H1 (cell line): ENCODE data around the gene CCSER2. TPM values are rescaled to one million over a fixed set of nuclear protein-coding genes. Genes with fewer than 3 reads are reported as not detected.

Experiments
- CTCF ChIA-PET: fragments of 300-600 bp; sonication (Branson Sonifier 250); formaldehyde crosslinking; loops from one replicate; lab custom pipeline; 2021; ENCODE audit not compliant: partially characterized antibody; lab: Charles Lee
- POLR2A ChIA-PET: fragments of 300-600 bp; sonication (Branson Sonifier 250); formaldehyde crosslinking; loops from one replicate; lab custom pipeline; 2021; ENCODE audit warnings: inconsistent platforms; ENCODE audit not compliant: partially characterized antibody; lab: Charles Lee
- DNase-seq, 2 experiments: peaks; one replicate each; pipeline versions ENCODE4 v3.0.0 to v3.0.0-alpha.2; 2010 to 2022; ENCODE audit warnings: low spot score in 2 of 2, low read depth in 1 of 2, mixed read lengths in 1 of 2
- FAIRE-seq: peaks from 2 replicates; lab custom pipeline; 2011; peaks lifted over from hg19 to GRCh38; lab: Jason Lieb, UNC
- H2AFZ ChIP-seq: 2 replicates; pipeline ENCODE4 v1.8.1; 2012; ENCODE audit warnings: low read length, inconsistent platforms
- H2AK5ac ChIP-seq: 2 replicates; pipeline ENCODE4 v1.6.1; 2013; ENCODE audit warnings: low read depth, low read length
- H2BK120ac ChIP-seq: replicated peaks from 2 replicates; pipeline ENCODE3; 2013; ENCODE audit warnings: low read depth, low read length, inconsistent platforms
- H2BK12ac ChIP-seq: 2 replicates; pipeline ENCODE4 v1.6.1; 2013; ENCODE audit warnings: low read depth, low read length
- H2BK15ac ChIP-seq: 2 replicates; pipeline ENCODE4 v1.6.1; 2013; ENCODE audit warnings: low read length
- H2BK20ac ChIP-seq: 2 replicates; pipeline ENCODE4 v1.6.1; 2013; ENCODE audit warnings: low read length
- H2BK5ac ChIP-seq: 2 replicates; pipeline ENCODE4 v1.6.1; 2013; ENCODE audit warnings: low read depth, low read length
- H3K14ac ChIP-seq: 2 replicates; pipeline ENCODE4 v1.6.1; 2013; ENCODE audit warnings: inconsistent platforms; ENCODE audit not compliant: insufficient read length
- H3K18ac ChIP-seq: 2 replicates; pipeline ENCODE4 v1.6.1; 2013; ENCODE audit warnings: low read length; ENCODE audit errors: extremely low read depth
- H3K23ac ChIP-seq: 2 replicates; pipeline ENCODE4 v1.6.1; 2013; ENCODE audit warnings: inconsistent platforms; ENCODE audit not compliant: insufficient read length
- H3K23me2 ChIP-seq: 2 replicates; pipeline ENCODE4 v1.6.1; 2013; ENCODE audit warnings: low read depth, low read length
- H3K27ac ChIP-seq: 2 replicates; pipeline ENCODE4 v1.6.1; 2011; ENCODE audit warnings: low read depth, low read length, inconsistent platforms
- H3K27me3 ChIP-seq, 4 experiments: replicated peaks in 1 of 4; 1 replicate in 1 of 4; 2 replicates in 3 of 4; pipeline versions ENCODE4 v1.6.1 to v1.8.1; 2011 to 2013; ENCODE audit warnings: low read length in 3 of 4, mild to moderate bottlenecking in 3 of 4, inconsistent platforms in 2 of 4, mixed read lengths in 2 of 4, moderate library complexity in 1 of 4; ENCODE audit not compliant: control insufficient read depth in 3 of 4, insufficient read depth in 3 of 4; ENCODE audit errors: extremely low read depth in 1 of 4
- H3K36me3 ChIP-seq, 4 experiments: 2 replicates each; pipeline versions ENCODE4 v1.6.1 to v1.8.1; 2011 to 2013; ENCODE audit warnings: mild to moderate bottlenecking in 4 of 4, low read length in 3 of 4, moderate library complexity in 2 of 4, control low read depth in 1 of 4, inconsistent platforms in 1 of 4; ENCODE audit not compliant: insufficient read depth in 4 of 4, control insufficient read depth in 2 of 4
- H3K4ac ChIP-seq: replicated peaks from 2 replicates; pipeline ENCODE3; 2013; ENCODE audit warnings: low read length, low read depth, mixed read lengths, inconsistent platforms; ENCODE audit not compliant: insufficient read length
- H3K4me1 ChIP-seq, 4 experiments: replicated peaks in 1 of 4; 1 replicate in 1 of 4; 2 replicates in 3 of 4; pipeline versions ENCODE4 v1.6.1 to v1.8.1; 2011 to 2013; ENCODE audit warnings: low read length in 3 of 4, inconsistent platforms in 2 of 4, mixed read lengths in 1 of 4; ENCODE audit not compliant: insufficient read depth in 4 of 4, control insufficient read depth in 3 of 4
- H3K4me2 ChIP-seq, 2 experiments: 2 replicates each; pipeline versions ENCODE4 v1.6.1 to v1.8.1; 2011 to 2013; ENCODE audit warnings: low read depth in 2 of 2, low read length in 2 of 2, control low read depth in 1 of 2, inconsistent platforms in 1 of 2, mild to moderate bottlenecking in 1 of 2; ENCODE audit not compliant: insufficient read depth in 1 of 2
- H3K4me3 ChIP-seq, 4 experiments: fragments of 200-600, 300-600 bp in 1 of 4; sonication (generic), shearing (Covaris generic), sonication (Bioruptor Twin) in 1 of 4; 2 replicates each; pipeline versions ENCODE4 v1.5.1 to v1.8.1; 2011 to 2016; ENCODE audit warnings: low read length in 4 of 4, low read depth in 3 of 4, control low read depth in 2 of 4, inconsistent platforms in 2 of 4, mild to moderate bottlenecking in 2 of 4, mixed read lengths in 1 of 4, moderate library complexity in 1 of 4; ENCODE audit not compliant: insufficient read depth in 2 of 4; ENCODE audit errors: extremely low read depth in 1 of 4
- H3K56ac ChIP-seq: replicated peaks from 2 replicates; pipeline ENCODE3; 2013; ENCODE audit warnings: low read depth, mild to moderate bottlenecking, mixed read lengths, low read length, inconsistent platforms; ENCODE audit not compliant: insufficient read length
- H3K79me1 ChIP-seq: 2 replicates; pipeline ENCODE4 v1.6.1; 2013; ENCODE audit warnings: low read depth, low read length, control low read depth
- H3K79me2 ChIP-seq, 2 experiments: 2 replicates each; pipeline versions ENCODE4 v1.6.1 to v1.8.1; 2012 to 2013; ENCODE audit warnings: low read length in 2 of 2, mild to moderate bottlenecking in 2 of 2, inconsistent platforms in 1 of 2; ENCODE audit not compliant: insufficient read depth in 2 of 2, control insufficient read depth in 1 of 2
- H3K9ac ChIP-seq, 4 experiments: replicated peaks in 1 of 4; 1 replicate in 1 of 4; 2 replicates in 3 of 4; pipeline versions ENCODE4 v1.6.1 to v1.8.1; 2011 to 2013; ENCODE audit warnings: low read depth in 3 of 4, low read length in 3 of 4, control low read depth in 2 of 4, mild to moderate bottlenecking in 2 of 4, moderate library complexity in 2 of 4, inconsistent platforms in 1 of 4; ENCODE audit errors: extremely low read depth in 1 of 4
- H3K9me3 ChIP-seq, 2 experiments: 2 replicates each; pipeline versions ENCODE4 v1.6.1 to v1.8.1; 2012 to 2013; ENCODE audit warnings: mild to moderate bottlenecking in 2 of 2, moderate library complexity in 2 of 2, control low read depth in 1 of 2, inconsistent platforms in 1 of 2, low read depth in 1 of 2, low read length in 1 of 2, mixed read lengths in 1 of 2; ENCODE audit not compliant: insufficient read depth in 2 of 2
- H4K20me1 ChIP-seq, 2 experiments: replicated peaks in 1 of 2; 2 replicates each; pipeline versions ENCODE3 to v1.8.1; 2011 to 2013; ENCODE audit warnings: inconsistent platforms in 2 of 2, low read length in 2 of 2, mild to moderate bottlenecking in 1 of 2; ENCODE audit not compliant: insufficient read depth in 2 of 2, control insufficient read depth in 1 of 2
- H4K5ac ChIP-seq: 2 replicates; pipeline ENCODE4 v1.6.1; 2013; ENCODE audit warnings: low read length, low read depth, mixed read lengths, inconsistent platforms; ENCODE audit not compliant: insufficient read length
- H4K8ac ChIP-seq: 2 replicates; pipeline ENCODE4 v1.8.0; 2013; ENCODE audit warnings: mild to moderate bottlenecking, moderate library complexity, low read length, inconsistent platforms; ENCODE audit not compliant: insufficient read depth; ENCODE audit errors: extremely low read depth
- H4K91ac ChIP-seq: replicated peaks from 2 replicates; pipeline ENCODE3; 2013; ENCODE audit warnings: low read length, mixed read lengths, inconsistent platforms; ENCODE audit not compliant: insufficient read length
- ASH2L ChIP-seq: fragments of 200-600, 300-600 bp; sonication (generic); IDR thresholded peaks from one replicate; pipeline ENCODE4 v1.7.1; 2017; ENCODE audit warnings: low read length
- BRCA1 ChIP-seq: IDR thresholded peaks from 2 replicates; pipeline ENCODE4 v1.6.1; 2012; ENCODE audit warnings: low read depth, low read length, improper control_type of control experiment
- FOSL1 ChIP-seq: IDR thresholded peaks from 2 replicates; pipeline ENCODE4 v1.6.1; 2011; ENCODE audit warnings: mild to moderate bottlenecking, low read depth, low read length, moderate library complexity; ENCODE audit not compliant: insufficient read depth
- GABPA ChIP-seq: IDR thresholded peaks from 2 replicates; pipeline ENCODE4 v1.6.1; 2011; ENCODE audit warnings: mild to moderate bottlenecking, low read length, moderate library complexity, borderline replicate concordance; ENCODE audit not compliant: insufficient read depth
- JUN ChIP-seq: IDR thresholded peaks from 2 replicates; pipeline ENCODE4 v1.6.1; 2011; ENCODE audit warnings: low read depth, mild to moderate bottlenecking, improper control_type of control experiment, low read length
- KDM1A ChIP-seq: fragments of 200-600, 300-600 bp; sonication (generic); IDR thresholded peaks from 2 replicates; pipeline ENCODE4 v1.7.1; 2016; ENCODE audit warnings: mild to moderate bottlenecking, low read length, borderline replicate concordance
- MAX ChIP-seq: IDR thresholded peaks from 2 replicates; pipeline ENCODE4 v1.6.1; 2012; ENCODE audit warnings: inconsistent platforms
- POLR2AphosphoS5 ChIP-seq: IDR thresholded peaks from 2 replicates; pipeline ENCODE4 v1.6.1; 2011; ENCODE audit warnings: low read depth, low read length
- POU5F1 ChIP-seq: IDR thresholded peaks from 2 replicates; pipeline ENCODE4 v1.6.1; 2011; ENCODE audit warnings: low read depth, mild to moderate bottlenecking, low read length, moderate library complexity
- RFX5 ChIP-seq: IDR thresholded peaks from 2 replicates; pipeline ENCODE4 v1.6.1; 2011; ENCODE audit warnings: low read depth, low read length, improper control_type of control experiment, borderline replicate concordance
- SP4 ChIP-seq: IDR thresholded peaks from 2 replicates; pipeline ENCODE4 v1.6.1; 2012; ENCODE audit warnings: low read length, inconsistent platforms
- TBP ChIP-seq: IDR thresholded peaks from 2 replicates; pipeline ENCODE4 v1.6.1; 2011; ENCODE audit warnings: low read depth, low read length, improper control_type of control experiment
- TCF12 ChIP-seq: IDR thresholded peaks from 2 replicates; pipeline ENCODE4 v1.6.1; 2011; ENCODE audit warnings: low read depth, mild to moderate bottlenecking, low read length
- USF2 ChIP-seq: IDR thresholded peaks from 2 replicates; pipeline ENCODE4 v1.6.1; 2011; ENCODE audit warnings: low read length, improper control_type of control experiment
- WGBS, 2 experiments: shearing (Covaris generic) in 1 of 2; methylation state at CpG; one replicate each; pipeline versions ENCODE4 v1.1.6 to v1.1.7; 2013 to 2015; ENCODE audit warnings: low lambda C conversion rate in 2 of 2, mixed read lengths in 2 of 2, inconsistent platforms in 1 of 2, low coverage in 1 of 2, missing lambda C conversion rate in 1 of 2; ENCODE audit not compliant: insufficient replicate concordance in 2 of 2, insufficient coverage in 1 of 2, insufficient read length in 1 of 2; ENCODE audit errors: extremely low coverage in 1 of 2, missing lambda C conversion rate in 1 of 2; 5-methylcytosine and 5-hydroxymethylcytosine counted together
- polyA plus RNA-seq, 7 experiments: library from polyadenylated mRNA; depleted of rRNA in 3 of 7; stranded (reverse) in 5 of 7; unstranded in 2 of 7; fragments of >200 nt in 5 of 7; fragments of 200-250 nt in 2 of 7; gene quantifications; 1 replicate in 5 of 7; 2 replicates in 1 of 7; 4 replicates in 1 of 7; pipeline versions ENCODE4 v1.2.1 to v1.2.3, GENCODE V29; 2011 to 2013; ENCODE audit warnings: missing spikeins in 2 of 7, mixed read lengths in 2 of 7
- total RNA-seq: library from RNA; stranded (reverse); fragmentation: NEBNext Ultra II Directional; extraction: Animal tissue kit (Norgen Biotek cat#: 25700); gene quantifications from 2 replicates; pipeline ENCODE4 v1.2.1, GENCODE V29; 2021

CCSER2 gene
- total and polyA plus RNA-seq, 2 of the 8 experiments (the other 6 are each of a cell fraction or from before 2014, with no cell fraction given): 6.9 to 30.5 TPM

GRCh38 chr10:84523526-84523925 lies 195.1 kb downstream of the CCSER2 start:
- H3K4me2 ChIP-seq: no peak overlapping the region
- peaks cover 7 to 14% of the 10 kb centered on the region in 2 experiments; a peak in 3 of 4 replicates for H3K9me3 ChIP-seq
- H4K5ac ChIP-seq: no peak overlapping the region
- no peak overlapping the region for H3K18ac ChIP-seq
- DNase-seq: no peak
- ChIA-PET CTCF (interaction anchor here (0.7 to 2.7 kb wide), 7 partner anchors 13 to 224 kb away, joined by 3 to 19 read pairs (median 3); no protein-coding TSS in a partner anchor), POLR2A (interaction anchor here (0.8 kb wide), 1 partner anchor 10 kb away, joined by 3 read pairs; no protein-coding TSS in a partner anchor)
- no peak overlapping the region for H3K23ac ChIP-seq
- FAIRE-seq: no peak
- H3K79me1 ChIP-seq: no peaks in the 10 kb centered on the region
- no peak overlapping the region for H3K4me3 ChIP-seq
- H4K8ac ChIP-seq: no peak overlapping the region
- no peaks in the 10 kb centered on the region for H3K27me3 ChIP-seq
- no peak overlapping the region for H4K91ac ChIP-seq
- no peak overlapping the region for H2BK12ac ChIP-seq
- H3K23me2 ChIP-seq: no peaks in the 10 kb centered on the region
- H2BK120ac ChIP-seq: no peak overlapping the region
- H3K36me3 ChIP-seq: no peaks in the 10 kb centered on the region; a peak in 1 of 8 replicates
- WGBS, 2 experiments: 76% methylated on average over 5 of the region's 5 CpGs; no CpG with 5 or more reads in 1 of the 2 experiments
- no peak overlapping the region for H2AK5ac ChIP-seq
- H3K9ac ChIP-seq: no peak overlapping the region
- H2AFZ ChIP-seq: no peak overlapping the region
- H2BK15ac ChIP-seq: no peak overlapping the region
- peaks cover 0 to 9% (median 4%) of the 10 kb centered on the region in 4 experiments; a peak in 3 of 7 replicates for H3K4me1 ChIP-seq
- no peak overlapping the region for H3K14ac ChIP-seq
- H3K27ac ChIP-seq: no peak overlapping the region
- no peak overlapping the region for H3K4ac ChIP-seq
- no peak overlapping the region; the same call in 1 of the 2 replicates for H2BK5ac ChIP-seq
- H3K79me2 ChIP-seq: no peaks in the 10 kb centered on the region
- H3K56ac ChIP-seq: no peak overlapping the region
- no peak overlapping the region for H2BK20ac ChIP-seq
- H4K20me1 ChIP-seq: no peaks in the 10 kb centered on the region
- TF ChIP-seq RFX5: no peak
- no peak for TF ChIP-seq KDM1A
- no peak for TF ChIP-seq SP4
- no peak for TF ChIP-seq ASH2L
- no peak for TF ChIP-seq POLR2AphosphoS5
- no peak for TF ChIP-seq MAX
- no peak for TF ChIP-seq GABPA
- TF ChIP-seq USF2: no peak
- no peak for TF ChIP-seq TBP
- no peak for TF ChIP-seq FOSL1
- TF ChIP-seq BRCA1: no peak
- TF ChIP-seq JUN: no peak
- TF ChIP-seq TCF12: no peak
- TF ChIP-seq POU5F1: no peak
